Stimulated activated CD4-positive, alpha-beta T cell treated with anti-CD3 and anti-CD28 coated beads, Interleukin-1b, Interleukin-23, amount 100 ng/mL, for 48 hours (primary cell): ENCODE results near the gene PCNX3.
"Not testable (repeated sequence)": the region's sequence is repeated elsewhere in the genome, so short reads cannot be mapped to it uniquely, and the experiment has no call there.

ENCODE experiments used
- DNase-seq: peaks from one replicate; pipeline ENCODE4 v3.0.0-alpha.2; 2020

The PCNX3 gene

DNA sequence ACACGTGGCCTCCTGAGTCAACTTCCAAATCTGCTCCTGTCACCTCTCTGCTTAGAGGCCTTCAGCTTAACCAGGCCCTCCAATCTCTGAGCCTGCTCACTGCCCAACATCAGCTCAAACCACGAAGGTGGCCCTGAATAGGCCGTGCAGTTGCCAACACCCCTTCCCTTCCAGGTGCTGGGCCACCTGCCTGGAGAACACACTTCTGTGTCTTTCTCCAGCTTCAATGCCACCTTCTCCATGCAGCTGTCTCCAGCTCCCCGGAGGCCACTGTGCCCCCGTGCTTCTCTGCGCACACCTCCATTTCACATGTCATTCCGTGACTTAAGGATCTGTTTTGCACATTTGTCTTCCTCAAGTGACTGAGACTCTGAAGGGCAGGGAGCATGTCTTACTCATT, 41.9 kb downstream of the PCNX3 start:
- no peak for DNase-seq

DNA sequence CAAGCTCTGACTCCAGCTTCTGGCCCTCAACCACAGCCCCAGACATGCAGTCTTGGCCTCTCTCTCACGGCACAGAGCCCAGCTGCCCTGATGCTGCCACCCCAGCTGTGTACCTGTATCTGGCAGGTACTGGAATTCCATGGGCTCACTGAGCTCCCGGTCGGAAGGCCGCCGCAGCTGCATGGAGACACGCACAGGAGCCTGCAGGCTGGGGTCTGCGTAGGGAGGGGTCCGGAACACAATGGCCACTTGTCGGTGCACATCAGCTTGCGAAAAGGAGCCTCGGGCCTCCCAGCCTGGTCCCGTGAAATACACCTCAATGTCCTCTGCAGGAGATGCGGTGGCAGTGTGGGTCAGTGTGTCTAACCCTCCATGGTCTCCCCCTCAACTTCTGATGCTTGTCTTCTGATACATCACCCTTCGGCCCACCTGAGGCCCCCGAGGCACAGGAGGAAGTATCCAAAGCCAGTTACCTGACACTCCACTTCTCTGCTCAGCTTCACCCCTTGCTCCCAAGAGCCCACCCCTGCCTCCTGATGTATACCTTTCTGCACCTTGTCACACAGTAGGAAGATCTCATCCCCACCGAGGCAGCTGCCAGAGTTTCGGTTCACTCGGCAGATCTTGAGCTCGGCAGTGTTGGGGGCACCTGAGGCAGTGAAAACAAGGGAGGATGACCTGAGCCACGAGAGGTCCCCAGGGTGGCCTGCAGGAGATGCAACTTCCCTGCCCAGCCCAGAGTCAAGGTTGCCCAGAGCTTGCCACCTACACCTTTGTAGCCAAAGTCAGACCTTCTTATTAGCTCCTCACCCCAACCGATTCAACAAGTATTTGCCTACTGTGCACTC, 42.8 kb downstream of the PCNX3 start:
- DNase-seq: no peak

DNA sequence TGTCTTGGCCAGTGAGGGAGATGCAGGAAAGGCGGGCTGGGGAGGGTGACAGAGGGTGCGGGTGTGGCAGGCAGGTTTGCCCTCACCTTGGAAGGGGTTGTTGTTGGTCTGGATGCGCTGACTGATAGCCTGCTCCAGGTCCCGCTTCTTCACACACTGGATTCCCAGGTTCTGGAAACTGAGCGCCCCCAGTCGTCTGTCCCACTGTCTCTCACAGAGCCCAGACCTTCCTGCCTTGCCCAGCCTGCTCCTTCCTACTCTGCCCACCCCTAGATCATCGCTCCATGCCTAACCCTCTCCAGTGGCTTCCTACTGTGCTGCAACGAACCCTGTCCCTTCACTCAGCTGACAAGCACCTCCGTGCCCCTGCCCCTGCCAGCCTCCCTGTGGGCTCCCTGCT, 44.5 kb downstream of the PCNX3 start:
- DNase-seq: no peak

DNA sequence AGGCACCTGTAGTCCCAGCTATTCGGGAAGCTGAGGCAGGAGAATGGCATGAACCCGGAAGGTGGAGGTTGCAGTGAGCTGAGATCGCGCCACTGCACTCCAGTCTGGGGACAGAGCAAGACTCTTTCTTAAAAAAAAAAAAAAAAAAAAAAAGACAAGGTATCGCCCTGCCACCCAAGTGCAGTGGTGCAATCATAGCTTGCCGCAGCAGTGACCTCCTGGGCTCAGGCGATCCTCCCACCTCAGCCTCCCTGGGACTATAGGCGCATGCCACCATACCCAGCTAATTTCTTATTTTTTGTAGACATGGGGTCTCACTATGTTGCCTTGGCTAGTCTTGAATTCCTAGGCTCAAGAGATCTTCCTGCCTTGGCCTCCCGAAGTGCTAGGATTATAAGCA, 45.3 kb downstream of the PCNX3 start:
- DNase-seq: not testable (repeated sequence)

DNA sequence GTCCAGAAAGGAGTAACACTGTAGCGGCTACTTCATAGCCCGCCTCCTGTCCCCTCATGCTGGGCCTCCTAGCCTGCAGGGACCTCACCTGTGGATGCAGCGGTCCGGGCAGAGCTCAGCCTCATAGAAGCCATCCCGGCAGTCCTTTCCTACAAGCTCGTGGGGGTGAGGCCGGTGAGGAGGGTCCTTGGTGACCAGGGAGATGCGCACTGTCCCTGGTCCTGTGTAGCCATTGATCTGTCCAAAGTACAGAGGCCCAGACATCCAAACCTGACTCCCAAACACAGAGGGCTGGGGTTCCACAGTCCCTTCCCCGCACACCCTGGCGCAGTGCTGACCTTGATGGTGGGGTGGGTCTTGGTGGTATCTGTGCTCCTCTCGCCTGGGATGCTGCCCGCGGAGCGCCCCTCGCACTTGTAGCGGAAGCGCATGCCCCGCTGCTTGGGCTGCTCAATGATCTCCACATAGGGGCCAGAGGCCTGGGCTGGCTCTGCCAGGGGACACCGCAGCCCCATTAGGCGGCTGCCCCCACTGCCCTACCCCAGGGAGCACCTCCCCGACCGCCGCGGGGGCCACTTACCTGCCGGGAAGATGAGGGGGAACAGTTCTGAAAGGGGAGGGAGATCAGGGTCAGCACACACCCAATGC, 46.1 kb downstream of the PCNX3 start:
- no peak for DNase-seq

DNA sequence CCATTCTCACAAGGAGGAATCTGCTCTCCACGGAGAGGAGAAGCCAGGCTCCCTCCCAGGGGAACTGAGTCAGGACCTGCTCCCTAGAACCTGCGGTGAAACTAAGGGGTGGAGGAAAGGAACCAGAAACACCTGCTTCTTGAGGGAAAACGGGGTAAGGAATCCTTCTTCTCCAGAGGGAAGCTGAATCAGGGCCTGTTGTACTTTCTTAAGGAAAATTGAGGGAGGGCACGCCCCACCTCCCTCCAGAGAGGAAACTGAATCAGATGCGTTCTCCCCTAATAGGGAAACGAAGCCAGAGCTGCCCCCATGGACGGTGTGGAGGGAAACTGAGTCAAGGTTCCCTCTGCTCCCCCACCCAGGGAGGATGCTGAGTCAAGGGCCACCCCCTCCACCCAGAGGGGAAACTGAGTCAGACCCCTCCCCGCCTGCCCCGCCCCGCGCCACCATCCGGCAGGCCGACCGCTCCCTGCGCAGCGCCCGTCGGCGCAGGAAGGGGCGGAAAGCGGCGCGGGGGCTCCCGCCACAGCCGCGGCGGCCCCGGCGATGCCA, 46.7 kb downstream of the PCNX3 start:
- no peak for DNase-seq

DNA sequence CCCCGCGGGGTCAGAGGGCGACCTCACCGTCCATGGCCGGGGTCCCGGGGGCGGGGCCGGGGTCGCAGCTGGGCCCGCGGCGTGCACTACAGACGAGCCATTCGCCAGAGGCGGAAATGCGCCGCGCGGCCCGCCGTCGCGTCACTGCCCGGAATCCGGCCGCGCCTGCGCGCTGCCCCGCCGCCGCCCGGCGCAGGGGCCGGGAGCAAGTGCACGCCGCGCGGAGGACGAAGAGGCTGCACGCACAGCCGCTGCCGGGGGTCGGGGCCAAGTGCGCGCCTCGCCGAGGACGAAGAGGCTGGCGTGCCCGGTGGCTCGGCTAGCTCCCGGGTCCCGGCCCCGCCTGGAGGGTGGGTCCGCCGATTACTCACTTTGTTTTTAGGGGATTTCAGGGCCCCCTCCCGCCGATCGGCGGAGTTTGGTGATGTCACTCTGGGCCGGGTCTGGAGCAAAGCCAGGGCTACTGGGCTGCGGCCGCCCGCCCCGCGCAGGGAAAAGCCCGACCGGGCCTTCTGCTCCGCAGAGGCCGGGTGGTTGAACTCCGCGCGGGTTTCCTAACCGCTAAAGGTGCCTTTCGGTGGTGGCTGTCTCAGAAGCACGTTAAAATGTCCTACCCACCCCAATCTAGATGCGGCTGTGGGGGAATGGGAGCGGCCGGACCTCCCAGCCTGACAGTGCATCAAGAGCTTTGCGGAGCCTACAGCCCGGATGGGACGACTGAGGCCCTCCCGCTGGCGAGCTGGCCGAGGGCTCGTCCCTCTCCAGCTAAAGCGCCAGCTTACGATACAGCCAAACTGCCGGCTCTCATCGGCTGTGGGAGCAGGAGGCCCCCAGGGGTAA, 47.4 kb downstream of the PCNX3 start, which contains the start of gene RELA:
Gene RELA (minus strand): TSS at position 118 of the 840 bp plus-strand sequence. CDS start 84 bp downstream, at position 34.
- DNase-seq: peak; percentile 93

DNA sequence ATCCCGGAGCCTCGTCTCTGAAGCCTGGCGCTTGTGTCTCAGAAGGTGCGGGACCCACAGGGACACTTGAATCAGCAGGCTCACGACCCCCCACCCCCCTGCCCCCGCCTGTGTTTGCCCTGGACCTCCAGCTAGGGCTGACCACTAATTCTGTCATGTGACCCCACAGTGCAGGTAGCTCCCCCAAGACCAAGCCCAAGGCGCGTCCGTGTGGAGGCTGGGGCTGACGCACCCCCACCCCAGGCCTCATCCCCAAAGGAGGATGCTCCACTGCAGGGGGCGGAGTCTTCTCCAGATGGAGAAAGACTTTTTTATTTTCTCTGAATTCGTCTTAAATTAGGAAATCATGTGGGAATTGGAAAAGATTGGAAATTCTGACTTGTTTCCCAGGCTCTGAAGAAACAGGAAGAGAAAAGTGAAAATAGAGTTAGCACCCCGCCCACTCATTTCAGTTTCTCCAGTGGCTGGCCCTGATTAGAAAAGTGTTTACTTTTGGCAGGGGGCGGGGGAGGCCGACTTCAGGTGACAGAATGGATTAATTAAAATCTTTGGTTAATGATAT, 48.1 kb downstream of the PCNX3 start:
- peak; percentile 56 for DNase-seq

DNA sequence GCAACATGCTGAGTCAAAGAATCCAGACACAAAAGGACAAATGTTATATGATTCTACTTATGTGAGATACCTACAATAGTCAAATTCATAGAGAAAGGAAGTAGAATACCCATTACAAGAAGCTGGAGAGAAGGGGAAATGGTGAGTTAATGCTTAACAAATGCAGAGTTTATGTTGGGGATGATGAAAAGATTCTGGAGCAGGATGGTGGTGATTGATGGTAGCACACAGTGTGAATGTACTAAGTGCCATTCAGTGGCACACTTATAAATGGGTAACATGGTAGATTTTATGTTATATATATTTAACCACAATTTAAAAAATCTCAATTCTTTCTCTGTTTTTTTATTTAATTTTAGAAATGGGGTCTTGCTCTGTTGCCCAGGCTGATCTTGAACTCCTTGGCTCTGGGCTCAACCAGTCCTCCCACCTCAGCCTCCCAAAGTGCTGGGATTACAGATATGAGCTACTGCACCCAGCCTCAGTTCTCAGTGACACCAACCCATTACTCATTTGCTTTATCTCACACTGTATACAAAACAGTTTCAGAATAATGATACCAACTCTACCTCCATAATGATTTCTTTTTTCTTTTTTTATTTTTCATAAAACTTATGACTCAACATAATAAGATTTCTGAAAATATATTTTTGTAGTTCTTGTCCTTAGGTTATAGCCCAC, 56.7 kb downstream of the PCNX3 start:
- DNase-seq: no peak

DNA sequence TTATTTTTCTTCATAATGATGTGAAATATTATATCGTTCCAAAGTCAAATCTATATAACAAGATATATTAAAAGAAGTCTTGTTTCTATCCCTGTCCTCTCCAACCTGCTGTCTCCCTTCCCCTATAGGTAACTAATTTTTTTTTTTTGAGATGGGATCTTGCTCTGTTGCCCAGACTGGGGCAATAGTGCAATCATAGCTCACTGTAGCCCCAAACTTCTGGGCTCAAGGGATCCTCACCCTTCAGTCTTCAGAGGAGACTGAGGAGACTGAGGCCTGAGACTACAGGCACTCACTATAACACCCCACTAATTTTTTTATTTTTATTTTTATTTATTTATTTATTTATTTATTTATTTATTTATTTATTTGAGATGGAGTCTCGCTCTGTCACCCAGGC, 57.4 kb downstream of the PCNX3 start:
- DNase-seq: no peak

DNA sequence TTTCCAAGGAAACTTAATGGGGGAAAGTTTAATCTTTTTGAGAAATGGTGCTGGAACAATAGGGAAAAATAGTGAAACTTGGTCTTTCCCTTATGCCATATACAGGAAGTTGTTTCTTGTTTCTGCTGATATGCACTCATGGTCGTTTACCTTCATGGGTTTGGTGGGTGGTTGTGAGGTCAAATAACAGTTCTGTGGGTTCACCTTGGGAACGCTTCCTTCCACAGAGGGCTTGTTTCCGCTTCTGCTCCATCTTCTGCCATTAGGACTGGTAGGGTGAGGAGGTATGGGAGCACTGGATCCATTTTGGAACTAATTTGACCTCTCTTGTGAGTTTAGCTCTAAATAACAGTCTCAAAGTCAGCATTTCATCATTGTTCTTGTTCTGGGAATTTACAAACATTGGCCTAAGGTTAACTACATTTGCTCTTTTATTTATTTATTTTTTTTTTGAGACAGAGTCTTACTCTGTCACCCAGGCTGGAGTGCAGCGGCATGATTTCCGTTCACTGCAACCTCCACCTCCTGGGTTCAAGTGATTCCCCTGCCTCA, 64.7 kb downstream of the PCNX3 start:
- DNase-seq: no peak

DNA sequence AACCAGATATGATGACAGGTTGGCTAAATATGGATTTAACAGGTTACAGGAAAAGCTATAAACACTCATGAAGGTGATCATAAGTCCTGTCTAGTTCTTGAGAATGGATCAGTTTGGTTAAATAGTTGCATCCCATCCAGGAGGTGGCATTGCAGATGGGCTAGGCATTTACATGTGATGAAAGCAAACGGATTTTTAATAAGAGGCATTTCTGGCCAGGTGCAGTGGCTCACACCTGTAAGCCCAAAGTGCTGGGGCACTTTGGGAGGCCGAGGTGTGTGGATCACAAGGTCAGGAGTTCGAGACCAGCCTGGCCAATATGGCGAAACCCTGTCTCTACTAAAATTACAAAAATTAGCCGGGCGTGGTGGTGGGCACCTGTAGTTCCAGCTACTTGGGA, 67.9 kb downstream of the PCNX3 start:
- not testable (repeated sequence) for DNase-seq

DNA sequence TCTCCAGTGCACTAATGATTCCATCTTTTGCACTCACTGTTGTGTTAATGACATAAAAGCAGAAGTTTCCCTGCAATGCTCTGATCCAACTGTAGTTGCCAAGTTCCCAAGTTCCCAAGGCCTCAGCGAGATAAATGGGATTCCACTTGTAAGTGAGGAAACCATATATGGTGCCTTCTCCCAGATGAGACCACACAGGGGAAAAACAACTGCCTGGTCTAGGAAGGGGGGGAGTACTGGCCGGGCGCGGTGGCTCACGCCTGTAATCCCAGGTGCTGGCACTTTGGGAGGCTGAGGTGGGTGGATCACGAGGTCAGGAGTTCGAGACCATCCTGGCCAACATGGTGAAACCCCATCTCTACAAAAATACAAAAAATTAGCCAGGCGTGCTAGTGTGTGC, 70.4 kb downstream of the PCNX3 start:
- DNase-seq: no peak
